HG03521 (cell line): ENCODE measurements around the gene CACNB3.

ENCODE experiments used
- ATAC-seq: cut with Tn5 transposase; IDR thresholded peaks from one replicate; pipeline ENCODE4 v1.9.1; 2021; ENCODE audit warnings: mild to moderate bottlenecking, moderate library complexity; ENCODE audit not compliant: unreplicated experiment

Gene CACNB3

GRCh38 chr12:48788524-48788853 lies 29.8 kb upstream of the CACNB3 start:
- ATAC-seq, result no peak

GRCh38 chr12:48788854-48789775 lies 29.2 kb upstream of the CACNB3 start, which contains the start of gene ADCY6:
ADCY6 (minus strand) TSS chr12:48789089; CDS start chr12:48783434, 5,655 bp downstream.
- no peak for ATAC-seq

- ATAC-seq, result no peak
Observed at GRCh38 chr12:48789858-48790326, 28.4 kb upstream of the CACNB3 start.

- no peak for ATAC-seq
Observed at GRCh38 chr12:48793696-48794095, 24.6 kb upstream of the CACNB3 start.

- ATAC-seq, result no peak
Observed at GRCh38 chr12:48794870-48795269, 23.4 kb upstream of the CACNB3 start.

- ATAC-seq, result no peak
Observed at GRCh38 chr12:48795550-48796455, 22.5 kb upstream of the CACNB3 start.

- no peak for ATAC-seq
Observed at GRCh38 chr12:48796976-48797375, 21.3 kb upstream of the CACNB3 start.

GRCh38 chr12:48800457-48800856 lies 17.8 kb upstream of the CACNB3 start:
- no peak for ATAC-seq

- ATAC-seq, result no peak
Observed at GRCh38 chr12:48800971-48801370, 17.3 kb upstream of the CACNB3 start.

- no peak for ATAC-seq
Observed at GRCh38 chr12:48803675-48804074, 14.6 kb upstream of the CACNB3 start.

GRCh38 chr12:48807981-48808380 lies 10.3 kb upstream of the CACNB3 start:
- no peak for ATAC-seq

- no peak for ATAC-seq
Observed at GRCh38 chr12:48810903-48811431, 7.3 kb upstream of the CACNB3 start.

- no peak for ATAC-seq
Observed at GRCh38 chr12:48811437-48812090, 6.7 kb upstream of the CACNB3 start.

- ATAC-seq, result no peak
Observed at GRCh38 chr12:48812389-48812788, 5.9 kb upstream of the CACNB3 start.

GRCh38 chr12:48813465-48814261 lies 4.6 kb upstream of the CACNB3 start:
- no peak for ATAC-seq

GRCh38 chr12:48814262-48815125 lies 3.8 kb upstream of the CACNB3 start:
- peak; percentile 79 for ATAC-seq

- ATAC-seq, result peak; percentile 17
Observed at GRCh38 chr12:48815126-48816110, 2.9 kb upstream of the CACNB3 start.
